Activated CD8-positive, alpha-beta memory T cell treated with anti-CD3 and anti-CD28 coated beads, Interleukin-2, amount 50 U/mL, for 1 hour (primary cell): Measurements from ENCODE around the gene CXCL10.

Experiments
- DNase-seq: peaks from one replicate; pipeline ENCODE4 v3.0.0-alpha.2; 2020; ENCODE audit errors: extremely low read depth

The CXCL10 gene

GRCh38 chr4:75992462-75992861 lies 30.8 kb downstream of the CXCL10 start:
- DNase-seq = no peak

DNA sequence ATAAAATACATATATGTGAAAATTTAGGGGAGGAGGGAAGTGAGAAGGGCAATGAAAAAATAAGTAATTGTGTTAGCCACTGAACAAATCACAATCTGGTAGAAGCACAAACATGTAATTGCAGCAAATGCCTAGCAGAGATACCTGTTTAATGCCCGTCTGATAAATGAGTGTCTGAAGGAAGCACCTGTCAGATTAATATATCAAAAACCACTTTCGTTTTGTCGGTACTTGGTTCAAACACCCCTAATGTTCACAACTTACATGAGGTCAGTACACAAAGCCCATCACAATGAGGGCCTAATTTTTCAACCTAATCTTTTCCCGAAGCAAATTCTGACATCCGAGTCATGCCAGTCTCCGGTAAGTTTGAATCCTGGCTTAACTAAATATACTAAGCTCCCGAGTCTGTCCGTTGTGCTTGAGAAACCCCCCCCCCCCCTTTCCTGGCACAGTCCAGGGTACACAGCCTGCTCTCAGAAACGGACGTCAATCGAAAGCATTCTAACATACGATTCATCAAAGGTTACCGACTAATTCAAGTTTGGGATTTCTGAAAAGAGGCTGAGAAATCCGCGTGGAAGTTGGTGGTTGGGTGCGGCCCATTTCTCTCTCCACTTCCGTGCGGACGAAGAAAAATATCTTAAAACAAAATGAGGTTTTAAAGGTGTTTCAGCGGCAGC lies 33.3 kb downstream of the CXCL10 start:
- no peak for DNase-seq

DNA sequence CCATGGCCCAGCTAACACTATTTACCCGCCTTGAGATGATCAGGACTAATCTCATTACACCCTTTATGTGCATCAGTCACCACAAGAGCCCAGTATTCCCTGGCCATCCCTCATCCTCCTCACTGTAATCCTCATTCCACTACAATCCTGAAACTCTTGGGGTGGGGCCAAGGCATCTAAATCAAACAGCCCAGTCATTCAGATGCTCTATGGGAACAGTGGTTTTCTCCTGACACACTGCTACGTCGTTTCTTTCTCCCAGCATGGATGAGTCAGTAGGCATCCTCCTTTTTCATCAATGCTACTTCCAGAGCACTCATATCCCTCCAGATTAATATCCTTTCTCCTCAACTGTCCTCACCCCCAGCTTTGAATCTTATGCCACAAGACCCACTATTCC lies 38.2 kb downstream of the CXCL10 start:
- no peak for DNase-seq

- DNase-seq = no peak
These were observed 42.7 kb downstream of the CXCL10 start for GRCh38 chr4:75980576-75980975.

DNA sequence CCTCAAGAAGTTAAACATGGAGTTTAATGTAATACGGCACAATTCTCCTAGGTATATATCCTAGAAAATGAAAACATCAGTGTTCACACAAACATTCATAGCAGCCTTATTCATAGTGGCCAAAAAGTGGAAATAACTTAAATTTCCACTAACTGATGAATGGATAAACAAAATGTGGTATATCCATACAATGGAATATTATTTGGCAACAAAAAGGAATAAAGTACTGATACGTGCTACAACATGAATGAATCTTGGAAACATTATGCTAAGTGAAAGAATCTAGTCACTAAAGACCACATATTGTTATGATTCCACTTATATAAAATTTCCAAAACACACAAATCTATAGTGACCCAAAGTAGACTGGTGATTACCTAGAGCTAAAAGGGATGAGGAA lies 47.1 kb downstream of the CXCL10 start:
- no peak for DNase-seq

DNA sequence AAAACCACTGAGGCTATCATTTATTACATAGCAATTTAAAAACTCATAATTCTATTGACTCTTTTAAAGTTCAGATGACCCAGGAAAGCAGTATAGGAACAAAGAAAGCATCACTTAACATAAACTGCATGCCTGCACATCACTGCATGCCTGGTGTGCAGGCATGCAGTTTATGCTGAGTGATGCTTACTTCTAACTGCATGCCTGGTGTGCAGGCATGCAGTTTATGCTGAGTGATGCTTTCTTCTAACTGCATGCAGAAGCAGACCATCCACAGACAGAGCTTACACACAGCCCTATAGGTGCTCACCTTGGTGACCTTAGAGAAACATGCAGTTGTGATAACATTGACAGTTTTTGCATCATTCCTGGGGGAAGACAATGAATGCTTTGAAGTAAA lies 49.5 kb downstream of the CXCL10 start:
- no peak for DNase-seq
